CD14-positive monocyte (primary cell): ENCODE data around the gene GPATCH1. TPM values are rescaled to one million over a fixed set of nuclear protein-coding genes. Genes with fewer than 3 reads are reported as not detected.

Source experiments
- DNase-seq, 3 donors: peaks; one replicate each; pipeline ENCODE4 v3.0.0-alpha.2; 2011 to 2022
- H2AFZ ChIP-seq: 2 replicates; pipeline ENCODE4 v1.6.0; 2012; ENCODE audit warnings: mild to moderate bottlenecking, low read depth, low read length, inconsistent platforms; ENCODE audit not compliant: insufficient read depth, poor library complexity, severe bottlenecking
- H3K27ac ChIP-seq, 2 donors: 1 replicate in 1 of 2; 2 replicates in 1 of 2; pipeline ENCODE4 v1.5.1; 2012 to 2013; ENCODE audit warnings: low read length in 2 of 2, control low read depth in 1 of 2, inconsistent platforms in 1 of 2, low read depth in 1 of 2, mild to moderate bottlenecking in 1 of 2
- H3K27me3 ChIP-seq, 2 donors: one replicate each; pipeline versions ENCODE4 v1.6.0 to v1.6.1; 2011 to 2013; ENCODE audit warnings: low read length in 2 of 2; ENCODE audit not compliant: control insufficient read depth in 2 of 2, insufficient read depth in 2 of 2
- H3K36me3 ChIP-seq, 2 donors: replicated peaks in 1 of 2; 1 replicate in 1 of 2; 2 replicates in 1 of 2; pipeline versions ENCODE4 v1.5.1 to v1.6.1; 2012 to 2013; ENCODE audit warnings: low read length in 2 of 2, control low read depth in 1 of 2, inconsistent platforms in 1 of 2, mild to moderate bottlenecking in 1 of 2; ENCODE audit not compliant: insufficient read depth in 2 of 2, control insufficient read depth in 1 of 2
- H3K4me1 ChIP-seq, 2 donors: 1 replicate in 1 of 2; 2 replicates in 1 of 2; pipeline versions ENCODE4 v1.5.1 to v1.6.1; 2012 to 2013; ENCODE audit warnings: low read length in 2 of 2, control low read depth in 1 of 2, inconsistent platforms in 1 of 2, mild to moderate bottlenecking in 1 of 2, moderate library complexity in 1 of 2; ENCODE audit not compliant: insufficient read depth in 2 of 2, control insufficient read depth in 1 of 2
- H3K4me2 ChIP-seq: replicated peaks from 2 replicates; pipeline ENCODE3; 2012; ENCODE audit warnings: low read length, moderate library complexity, mild to moderate bottlenecking; ENCODE audit not compliant: poor library complexity, severe bottlenecking; ENCODE audit errors: extremely low read depth
- H3K4me3 ChIP-seq, 3 experiments: fragments of 200-600 bp in 1 of 3; sonication (generic) in 1 of 3; replicated peaks in 1 of 3; 1 replicate in 2 of 3; 2 replicates in 1 of 3; pipeline ENCODE4 v1.5.1; 2011 to 2013; ENCODE audit warnings: low read length in 3 of 3, mild to moderate bottlenecking in 3 of 3, control low read depth in 2 of 3, low read depth in 2 of 3, inconsistent platforms in 1 of 3, moderate library complexity in 1 of 3
- H3K79me2 ChIP-seq: 2 replicates; pipeline ENCODE4 v1.6.0; 2012; ENCODE audit warnings: mild to moderate bottlenecking, control low read depth, inconsistent platforms, low read length, moderate library complexity; ENCODE audit not compliant: insufficient read depth
- H3K9ac ChIP-seq: 2 replicates; pipeline ENCODE4 v1.6.0; 2017; ENCODE audit warnings: low read length, mild to moderate bottlenecking; ENCODE audit not compliant: insufficient read depth, poor library complexity, severe bottlenecking
- H3K9me3 ChIP-seq, 2 donors: replicated peaks in 1 of 2; 1 replicate in 1 of 2; 2 replicates in 1 of 2; pipeline versions ENCODE4 v1.5.1 to v1.6.1; 2012 to 2013; ENCODE audit warnings: low read length in 2 of 2, control low read depth in 1 of 2; ENCODE audit not compliant: control insufficient read depth in 1 of 2, insufficient read depth in 1 of 2
- H4K20me1 ChIP-seq: 2 replicates; pipeline ENCODE4 v1.6.0; 2012; ENCODE audit warnings: mild to moderate bottlenecking, low read length, control low read depth, moderate library complexity; ENCODE audit not compliant: insufficient read depth
- H3K27ac Mint-ChIP-seq, 7 donors: one replicate each; pipeline ENCODE4 v1.8.0; 2020; ENCODE audit warnings: mild to moderate bottlenecking in 7 of 7, mixed read lengths in 7 of 7, moderate library complexity in 6 of 7, inconsistent platforms in 2 of 7
- H3K27me3 Mint-ChIP-seq, 3 donors: one replicate each; pipeline ENCODE4 v1.8.0; 2021 to 2022; ENCODE audit warnings: low read depth in 3 of 3, mild to moderate bottlenecking in 3 of 3, mixed read lengths in 3 of 3, moderate library complexity in 3 of 3, inconsistent platforms in 1 of 3
- H3K36me3 Mint-ChIP-seq, 2 donors: one replicate each; pipeline ENCODE4 v1.8.0; 2020; ENCODE audit warnings: mixed read lengths in 2 of 2, inconsistent platforms in 1 of 2, mild to moderate bottlenecking in 1 of 2
- H3K4me1 Mint-ChIP-seq: one replicate; pipeline ENCODE4 v1.8.0; 2020; ENCODE audit warnings: mild to moderate bottlenecking, mixed read lengths
- H3K4me3 Mint-ChIP-seq, 2 donors: one replicate each; pipeline ENCODE4 v1.8.0; 2020; ENCODE audit warnings: mild to moderate bottlenecking in 2 of 2, mixed read lengths in 2 of 2, moderate library complexity in 1 of 2
- H3K9me3 Mint-ChIP-seq, 7 donors: one replicate each; pipeline ENCODE4 v1.8.0; 2020 to 2022; ENCODE audit warnings: mixed read lengths in 7 of 7, mild to moderate bottlenecking in 6 of 7, moderate library complexity in 6 of 7, inconsistent platforms in 2 of 7
- CTCF ChIP-seq: fragments of 200-600 bp; IDR thresholded peaks from one replicate; pipeline ENCODE4 v1.8.0; 2022; ENCODE audit warnings: antibody characterized with exemption, mild to moderate bottlenecking
- WGBS: methylation state at CpG from one replicate; pipeline ENCODE4 v1.1.5; 2013; ENCODE audit warnings: missing lambda C conversion rate; ENCODE audit not compliant: insufficient coverage; 5-methylcytosine and 5-hydroxymethylcytosine counted together
- intact Hi-C, 2 donors: fragments of 100-400 bp; cut with micrococcal nuclease; formaldehyde crosslinking; loops; one replicate each; pipeline versions ENCODE4 v1.15.0 to v1.15.1; 2023
- polyA plus RNA-seq, 3 donors: library from polyadenylated mRNA; depleted of rRNA in 1 of 3; unstranded in 2 of 3; stranded (reverse) in 1 of 3; fragments of 300-500 nt in 2 of 3; fragments of >200 nt in 1 of 3; fragmentation: Illumina TruSeq in 2 of 3; gene quantifications; 1 replicate in 2 of 3; 2 replicates in 1 of 3; pipeline ENCODE4 v1.2.3, GENCODE V29; 2012 to 2021

Gene GPATCH1
- polyA plus RNA-seq, 3 donors: 1.4 to 6.8 (median 4.0) TPM

- no peak within 1 kb of the TSS for H3K27ac ChIP-seq
- H4K20me1 ChIP-seq: no peaks in the 10 kb centered on the region
- H3K4me1 ChIP-seq: no peaks in the 10 kb centered on the region
- H3K27ac Mint-ChIP-seq: peak within 1 kb of the TSS in 1 of 7 donors; percentile 40
- 95% methylated on average over 43 of the region's 43 CpGs for WGBS
- no peak for DNase-seq
- H3K9me3 Mint-ChIP-seq: peaks cover 0 to 7% (median 5%) of the 10 kb centered on the region in 7 donors
- peaks cover 23 to 43% of the 10 kb centered on the region in 2 donors for H3K36me3 ChIP-seq
- intact Hi-C loops: no loop called here
- no peak for TF ChIP-seq CTCF
- no peak within 1 kb of the TSS for H3K4me2 ChIP-seq
- H3K79me2 ChIP-seq: no peaks in the 10 kb centered on the region
- no peak within 1 kb of the TSS for H3K4me3 Mint-ChIP-seq
- peaks cover 2 to 16% of the 10 kb centered on the region in 2 donors for H3K27me3 ChIP-seq
- H3K9me3 ChIP-seq: no peaks in the 10 kb centered on the region
- peaks cover 31 to 48% of the 10 kb centered on the region in 2 donors for H3K36me3 Mint-ChIP-seq
- no peak within 1 kb of the TSS for H3K9ac ChIP-seq
- H2AFZ ChIP-seq: no peak within 1 kb of the TSS
- peaks cover 21 to 28% (median 23%) of the 10 kb centered on the region in 3 donors for H3K27me3 Mint-ChIP-seq
- H3K4me3 ChIP-seq: no peak within 1 kb of the TSS
- H3K4me1 Mint-ChIP-seq: no peaks in the 10 kb centered on the region
Observed at GRCh38 chr19:33132021-33132420, 51.0 kb downstream of the GPATCH1 start, which contains the start of gene WDR88. Gene WDR88 (plus strand): TSS chr19:33132114. CDS start chr19:33132170, 56 bp downstream.

GRCh38 chr19:33132425-33132824 is 51.4 kb downstream of the GPATCH1 start:
- Mint-ChIP-seq H3K4me3 (no peak overlapping the region), H3K27me3 (peaks cover 22 to 28% (median 23%) of the 10 kb centered on the region in 3 donors), H3K36me3 (peaks cover 31 to 44% of the 10 kb centered on the region in 2 donors), H3K4me1 (no peaks in the 10 kb centered on the region), H3K9me3 (peaks cover 0 to 7% (median 5%) of the 10 kb centered on the region in 7 donors), H3K27ac (no peak overlapping the region)
- Histone ChIP-seq H3K9me3 (no peaks in the 10 kb centered on the region), H3K4me2 (no peak overlapping the region), H4K20me1 (no peaks in the 10 kb centered on the region), H3K36me3 (peaks cover 22 to 39% of the 10 kb centered on the region in 2 donors), H2AFZ (no peak overlapping the region), H3K27me3 (peaks cover 2 to 16% of the 10 kb centered on the region in 2 donors), H3K79me2 (no peaks in the 10 kb centered on the region), H3K4me1 (no peaks in the 10 kb centered on the region), H3K4me3 (no peak overlapping the region), H3K27ac (no peak overlapping the region), H3K9ac (no peak overlapping the region)
- intact Hi-C loops: no loop called here
- no peak for TF ChIP-seq CTCF
- WGBS: 94% methylated on average over 15 of the region's 15 CpGs
- no peak for DNase-seq
